GM12875 (cell line): Measurements from ENCODE around the gene SMPD3.

Source experiments
- H3K4me3 ChIP-seq: one replicate; pipeline ENCODE4 v1.5.1; 2011; ENCODE audit warnings: low read depth, low read length, control low read depth
- TF ChIP-seq, protein P1 (sequence below): IDR thresholded peaks from 2 replicates; pipeline ENCODE4 v1.5.1; 2011; ENCODE audit warnings: low read depth, mild to moderate bottlenecking, control low read depth, inconsistent platforms, low read length, moderate library complexity, borderline replicate concordance; ENCODE audit not compliant: insufficient read depth

The SMPD3 gene

DNA sequence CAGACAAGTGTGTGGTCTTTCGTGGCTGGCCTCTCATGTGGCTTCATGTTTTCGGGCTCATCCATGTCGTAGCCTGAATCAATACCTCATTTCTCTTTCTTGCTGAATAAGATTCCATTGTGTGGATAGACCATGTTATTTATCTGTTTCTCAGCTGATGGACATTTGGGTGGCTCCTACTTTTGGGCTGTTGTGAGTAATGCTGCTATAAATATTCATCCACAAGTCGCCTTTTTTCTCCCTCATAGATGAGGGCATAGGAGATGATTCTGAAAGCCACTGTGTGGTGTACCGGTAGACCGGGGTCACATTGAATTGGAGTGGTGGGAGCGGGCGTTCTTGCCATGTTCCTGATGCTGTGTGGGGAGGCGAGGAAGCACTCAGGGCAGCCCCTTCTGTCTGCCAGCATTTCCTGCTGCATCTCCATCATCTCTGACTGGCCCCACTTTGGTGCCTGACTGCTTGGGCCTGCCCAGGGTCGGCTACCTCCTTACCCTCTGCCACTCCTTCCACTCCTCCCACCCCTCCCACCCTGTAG lies 97.4 kb downstream of the SMPD3 start:
- TF ChIP-seq, protein P1, sequence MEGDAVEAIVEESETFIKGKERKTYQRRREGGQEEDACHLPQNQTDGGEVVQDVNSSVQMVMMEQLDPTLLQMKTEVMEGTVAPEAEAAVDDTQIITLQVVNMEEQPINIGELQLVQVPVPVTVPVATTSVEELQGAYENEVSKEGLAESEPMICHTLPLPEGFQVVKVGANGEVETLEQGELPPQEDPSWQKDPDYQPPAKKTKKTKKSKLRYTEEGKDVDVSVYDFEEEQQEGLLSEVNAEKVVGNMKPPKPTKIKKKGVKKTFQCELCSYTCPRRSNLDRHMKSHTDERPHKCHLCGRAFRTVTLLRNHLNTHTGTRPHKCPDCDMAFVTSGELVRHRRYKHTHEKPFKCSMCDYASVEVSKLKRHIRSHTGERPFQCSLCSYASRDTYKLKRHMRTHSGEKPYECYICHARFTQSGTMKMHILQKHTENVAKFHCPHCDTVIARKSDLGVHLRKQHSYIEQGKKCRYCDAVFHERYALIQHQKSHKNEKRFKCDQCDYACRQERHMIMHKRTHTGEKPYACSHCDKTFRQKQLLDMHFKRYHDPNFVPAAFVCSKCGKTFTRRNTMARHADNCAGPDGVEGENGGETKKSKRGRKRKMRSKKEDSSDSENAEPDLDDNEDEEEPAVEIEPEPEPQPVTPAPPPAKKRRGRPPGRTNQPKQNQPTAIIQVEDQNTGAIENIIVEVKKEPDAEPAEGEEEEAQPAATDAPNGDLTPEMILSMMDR, result no peak
- no peak overlapping the region for H3K4me3 ChIP-seq

DNA sequence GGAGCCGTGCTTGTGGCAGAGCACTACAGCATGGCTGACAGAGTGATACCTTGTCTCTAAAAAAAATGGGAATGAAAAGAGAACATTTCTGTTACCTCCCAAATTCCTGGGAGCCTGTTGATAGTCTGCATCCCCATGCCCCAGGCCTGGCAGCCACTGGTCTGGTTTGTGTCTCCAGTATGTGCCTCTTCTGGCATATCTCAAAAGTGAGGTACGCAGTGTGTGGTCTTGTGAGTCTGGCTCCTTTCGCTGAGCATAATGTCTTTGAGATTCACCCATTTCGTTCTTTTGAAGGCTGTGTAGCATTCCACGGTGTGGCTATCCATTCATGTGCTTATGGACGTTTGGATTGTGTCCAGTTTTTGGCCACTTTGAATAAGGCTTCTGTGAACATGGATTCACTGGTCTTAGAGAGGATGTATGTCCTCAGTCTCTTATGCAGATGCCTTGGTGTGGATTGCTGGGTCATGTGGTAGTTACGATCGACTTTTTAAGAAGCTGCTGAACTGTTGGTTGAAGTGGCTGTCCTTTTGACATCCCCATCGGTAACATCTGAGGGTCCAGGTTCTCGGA lies 98.4 kb downstream of the SMPD3 start:
- TF ChIP-seq, protein P1, result no peak
- H3K4me3 ChIP-seq, result no peak overlapping the region

DNA sequence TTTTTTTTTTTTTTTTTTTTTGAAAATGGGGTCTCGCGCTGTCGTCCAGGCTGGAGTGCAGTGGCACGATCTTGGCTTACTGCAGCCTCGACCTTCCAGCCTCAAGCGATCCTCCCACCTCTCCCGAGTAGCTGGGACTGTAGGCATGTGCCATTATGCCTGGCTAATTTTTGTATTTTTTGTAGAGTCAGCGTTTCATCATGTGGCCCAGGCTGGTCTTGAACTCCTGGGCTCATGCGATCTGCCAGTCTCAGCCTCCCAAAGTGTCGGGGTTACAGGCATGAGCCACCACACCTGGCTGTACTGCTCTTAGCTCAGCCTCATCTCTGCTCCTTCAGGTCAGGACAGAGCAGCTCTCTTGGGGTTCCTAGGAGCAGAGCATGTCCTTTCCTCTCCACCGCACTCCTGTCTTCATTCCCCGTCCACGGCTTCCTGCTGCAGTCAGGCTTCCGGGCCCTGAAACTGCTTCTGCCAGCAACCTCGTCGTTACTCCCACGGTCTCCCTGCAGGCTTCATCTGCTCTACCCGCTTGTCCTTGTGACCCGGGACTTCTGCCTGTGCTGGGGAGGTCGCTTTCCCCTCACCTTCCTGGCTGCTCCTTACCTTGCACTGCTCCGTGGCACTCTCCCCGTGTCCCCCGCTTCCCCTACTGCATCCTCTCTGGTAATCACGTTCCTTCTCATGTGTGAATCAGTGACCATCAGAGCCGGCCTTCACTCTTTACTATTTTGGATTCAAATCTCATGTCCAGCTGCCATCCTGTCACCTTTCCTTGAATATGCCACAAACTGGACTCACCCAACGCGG lies 99.5 kb downstream of the SMPD3 start:
- no peak overlapping the region for H3K4me3 ChIP-seq
- TF ChIP-seq, protein P1, result no peak

DNA sequence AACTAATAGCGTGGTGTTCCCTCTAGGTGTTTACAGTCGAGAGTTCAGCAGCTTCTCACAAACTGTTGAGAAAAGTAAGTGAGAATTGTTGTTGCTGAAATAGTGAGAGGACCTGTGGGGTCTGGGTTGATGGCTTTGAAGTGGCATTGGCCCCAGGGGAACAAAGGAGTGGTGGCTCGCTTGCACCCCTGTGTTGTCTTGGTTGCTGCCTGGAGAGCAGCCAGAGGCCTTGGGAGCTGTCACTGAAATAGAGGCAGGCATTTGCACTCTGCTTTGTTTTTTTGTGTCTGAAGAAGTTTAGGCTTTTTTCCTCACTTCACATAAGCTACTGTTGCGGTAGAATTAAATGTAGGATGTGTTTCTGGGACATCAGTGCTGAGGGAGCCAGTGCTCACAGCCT lies 100.7 kb downstream of the SMPD3 start:
- no peak overlapping the region for H3K4me3 ChIP-seq
- TF ChIP-seq, protein P1, result no peak

DNA sequence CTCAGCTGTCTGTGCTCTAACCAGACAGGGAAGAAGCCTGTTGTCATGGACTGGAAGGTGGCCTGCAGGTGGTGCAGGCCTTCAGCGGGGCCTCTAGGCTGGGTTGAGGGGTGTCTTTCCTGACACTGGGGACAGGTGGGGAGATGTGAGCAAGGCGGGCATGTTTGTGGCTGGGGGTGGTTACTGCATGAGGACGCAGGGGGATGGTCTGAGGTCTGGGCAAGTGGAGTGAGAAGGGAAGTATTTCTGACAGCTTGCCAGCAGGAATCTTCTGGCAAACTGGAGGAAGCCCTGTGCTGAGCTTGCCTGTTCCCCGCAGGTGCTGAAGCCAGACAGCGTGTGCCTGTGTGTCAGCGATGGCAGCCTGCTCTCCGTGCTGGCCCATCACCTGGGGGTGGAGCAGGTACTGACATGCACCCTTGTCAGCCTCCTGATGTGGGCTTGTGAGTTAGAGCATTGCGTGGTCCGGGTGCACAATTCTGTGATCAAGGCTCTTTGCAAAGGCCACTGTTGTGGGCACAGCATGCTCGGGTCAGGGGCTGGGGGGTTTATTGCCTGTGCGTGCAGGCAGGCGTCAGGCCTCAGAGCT lies 101.3 kb downstream of the SMPD3 start:
- TF ChIP-seq, protein P1, result no peak
- no peak overlapping the region for H3K4me3 ChIP-seq

DNA sequence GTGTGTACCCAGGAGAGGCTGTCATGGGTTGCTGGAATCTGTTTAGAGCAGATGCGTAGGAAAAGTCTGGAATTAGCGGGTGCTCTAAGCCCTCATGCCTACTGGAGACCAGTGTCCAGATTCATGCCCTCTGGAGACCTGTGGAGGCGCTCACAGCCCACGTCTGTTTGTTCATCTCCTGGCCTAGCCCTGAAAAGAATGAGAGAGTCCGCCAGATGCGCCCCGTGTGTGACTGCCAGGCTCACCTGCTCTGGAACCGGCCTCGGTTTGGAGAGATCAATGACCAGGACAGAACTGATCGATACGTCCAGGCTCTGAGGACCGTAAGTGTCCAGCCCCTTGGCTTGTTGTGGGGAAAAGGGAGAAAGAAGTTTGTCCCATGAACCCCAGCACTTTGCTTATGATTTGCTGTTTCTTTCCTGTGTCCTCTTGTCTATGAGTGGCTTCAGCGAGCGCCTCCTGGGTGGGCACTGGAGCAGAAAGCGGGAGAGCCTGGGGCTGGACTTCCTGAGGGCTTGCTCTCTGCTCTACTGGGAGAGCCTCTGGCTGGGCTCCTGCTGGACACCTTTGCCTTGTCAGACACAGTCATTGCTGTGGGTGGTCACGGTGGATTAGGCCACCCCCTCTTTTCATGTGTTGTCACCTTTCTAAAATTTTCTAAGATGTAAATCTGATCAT lies 102.2 kb downstream of the SMPD3 start:
- no peak overlapping the region for H3K4me3 ChIP-seq
- TF ChIP-seq, protein P1, result no peak
